ENCODE measurements around the gene CLCN6.

DNA sequence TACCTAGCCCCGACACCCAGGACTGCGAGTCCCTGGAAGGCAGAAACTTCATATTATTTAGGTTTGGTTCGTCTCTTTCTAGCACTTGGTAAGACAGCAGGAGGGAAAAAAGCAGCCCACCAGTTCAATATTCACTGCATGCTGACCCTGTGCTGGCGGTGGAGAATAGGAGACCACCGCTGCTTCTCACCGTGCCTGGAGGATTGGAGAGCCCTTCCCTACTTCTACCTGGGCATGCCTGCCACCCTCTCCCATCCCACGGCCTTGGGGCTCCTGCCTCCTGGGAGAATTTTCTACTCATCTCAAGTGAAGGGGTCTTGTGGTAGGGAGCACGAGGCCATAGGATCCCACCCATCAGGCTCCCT is 5.6 kb upstream of the CLCN6 start:
- TF ChIP-seq POLR2A (IDR thresholded peaks at IDR 0.05) (no peak), CTCF (IDR thresholded peaks at IDR 0.05) (no peak), POLR2AphosphoS5 (IDR thresholded peaks at IDR 0.05) (no peak)
